ELR (cell line): ENCODE measurements around the gene PIEZO2.

ENCODE experiments used
- DNase-seq: peaks from one replicate; pipeline ENCODE4 v3.0.0-alpha.2; 2015; ENCODE audit warnings: low read depth

PIEZO2 gene

GRCh38 chr18:11027862-11028261, 121.5 kb downstream of the PIEZO2 start:
- DNase-seq = no peak

- peak; percentile 0 for DNase-seq
Observed at GRCh38 chr18:11025671-11026070, 123.7 kb downstream of the PIEZO2 start.

GRCh38 chr18:11024928-11025669, 124.3 kb downstream of the PIEZO2 start:
- no peak for DNase-seq

- no peak for DNase-seq
Observed at GRCh38 chr18:11021477-11021876, 127.9 kb downstream of the PIEZO2 start.

GRCh38 chr18:11020877-11021414, 128.4 kb downstream of the PIEZO2 start:
- no peak for DNase-seq

- DNase-seq = no peak
Observed at GRCh38 chr18:11020161-11020853, 129.1 kb downstream of the PIEZO2 start.

- no peak for DNase-seq
Observed at GRCh38 chr18:11019295-11020105, 129.9 kb downstream of the PIEZO2 start.

- DNase-seq = no peak
Observed at GRCh38 chr18:11009869-11010268, 139.5 kb downstream of the PIEZO2 start.

GRCh38 chr18:11009147-11009546, 140.2 kb downstream of the PIEZO2 start:
- no peak for DNase-seq

- DNase-seq = no peak
Observed at GRCh38 chr18:11008505-11008904, 140.9 kb downstream of the PIEZO2 start.

GRCh38 chr18:11005528-11005927, 143.8 kb downstream of the PIEZO2 start:
- DNase-seq = peak; percentile 70

- DNase-seq = no peak
Observed at GRCh38 chr18:11004951-11005350, 144.4 kb downstream of the PIEZO2 start.

- peak; percentile 58 for DNase-seq
Observed at GRCh38 chr18:11004294-11004693, 145.1 kb downstream of the PIEZO2 start.

GRCh38 chr18:11002796-11003195, 146.6 kb downstream of the PIEZO2 start:
- no peak for DNase-seq

GRCh38 chr18:11002277-11002676, 147.1 kb downstream of the PIEZO2 start:
- no peak for DNase-seq

GRCh38 chr18:11000071-11000470, 149.3 kb downstream of the PIEZO2 start:
- DNase-seq = no peak

- DNase-seq = no peak
Observed at GRCh38 chr18:10997885-10998284, 151.5 kb downstream of the PIEZO2 start.

GRCh38 chr18:10995550-10995949, 153.8 kb downstream of the PIEZO2 start:
- DNase-seq = no peak

- no peak for DNase-seq
Observed at GRCh38 chr18:10989486-10989885, 159.9 kb downstream of the PIEZO2 start.

- DNase-seq = no peak
Observed at GRCh38 chr18:10985689-10986088, 163.7 kb downstream of the PIEZO2 start.

- no peak for DNase-seq
Observed at GRCh38 chr18:10979411-10979810, 170.0 kb downstream of the PIEZO2 start.

GRCh38 chr18:10977042-10977441, 172.3 kb downstream of the PIEZO2 start:
- no peak for DNase-seq
